DND-41 (cell line): ENCODE results near the gene ROS1.
"Not testable (repeated sequence)": the region's sequence is repeated elsewhere in the genome, so short reads cannot be mapped to it uniquely, and the experiment has no call there.

Experiments used
- CTCF ChIP-seq: IDR thresholded peaks from 2 replicates; pipeline ENCODE4 v1.5.1; 2012; ENCODE audit warnings: borderline replicate concordance, low read length, moderate library complexity, mild to moderate bottlenecking; ENCODE audit not compliant: poor library complexity, severe bottlenecking; ENCODE audit errors: extremely low read depth
- EZH2 ChIP-seq: IDR thresholded peaks from 3 replicates; pipeline ENCODE4 v1.6.1; 2012; ENCODE audit warnings: borderline replicate concordance, low read depth, mild to moderate bottlenecking, moderate library complexity, low read length, inconsistent platforms; ENCODE audit not compliant: severe bottlenecking

GRCh38 chr6:117442313-117442712 is 16.6 kb upstream of the ROS1 start:
- not testable (repeated sequence) for TF ChIP-seq EZH2, CTCF
